GM23338 (cell line): ENCODE results near the gene INPP5D. TPM values are rescaled to one million over a fixed set of nuclear protein-coding genes. Genes with fewer than 3 reads are reported as not detected.

Source experiments
- ATAC-seq: fragments of 200-7000 bp; cut with Tn5 transposase; 3 replicates; pipeline ENCODE4 v1.9.1; 2020
- DNase-seq: peaks from one replicate; pipeline ENCODE4 v3.0.0-alpha.2; 2015; ENCODE audit warnings: low spot score
- H2AFZ ChIP-seq: fragments of 200-600 bp; sonication (generic); 2 replicates; pipeline ENCODE4 v1.8.0; 2016; ENCODE audit warnings: antibody characterized with exemption, mild to moderate bottlenecking, moderate library complexity
- H3F3A ChIP-seq: fragments of 200-600 bp; sonication (generic); replicated peaks from 2 replicates; pipeline ENCODE4 v1.8.0; 2017; ENCODE audit warnings: antibody characterized with exemption, mixed run types, low read depth
- H3K27ac ChIP-seq: fragments of 200-600 bp; sonication (generic); 2 replicates; pipeline ENCODE4 v1.6.1; 2016; ENCODE audit warnings: low read depth
- H3K27me3 ChIP-seq: fragments of 200-600 bp; sonication (generic); 2 replicates; pipeline ENCODE4 v1.8.0; 2016; ENCODE audit warnings: mild to moderate bottlenecking, mixed run types, moderate library complexity; ENCODE audit not compliant: insufficient read depth
- H3K36me3 ChIP-seq: fragments of 200-600 bp; sonication (generic); 2 replicates; pipeline ENCODE4 v1.8.0; 2016; ENCODE audit warnings: mild to moderate bottlenecking; ENCODE audit not compliant: insufficient read depth
- H3K4me1 ChIP-seq: fragments of 200-600 bp; sonication (generic); 2 replicates; pipeline ENCODE4 v1.8.0; 2016; ENCODE audit warnings: mild to moderate bottlenecking, moderate library complexity; ENCODE audit not compliant: insufficient read depth
- H3K4me2 ChIP-seq: fragments of 200-600 bp; sonication (generic); 2 replicates; pipeline ENCODE4 v1.7.1; 2017; ENCODE audit warnings: mixed run types
- H3K4me3 ChIP-seq: fragments of 200-600 bp; sonication (generic); 2 replicates; pipeline ENCODE4 v1.6.1; 2016; ENCODE audit warnings: mixed run types
- H3K79me2 ChIP-seq: fragments of 200-600 bp; sonication (generic); replicated peaks from 2 replicates; pipeline ENCODE4 v1.8.0; 2017; ENCODE audit warnings: mild to moderate bottlenecking; ENCODE audit not compliant: insufficient read depth
- H3K9me2 ChIP-seq: fragments of 200-600 bp; sonication (generic); 2 replicates; pipeline ENCODE4 v1.8.0; 2017; ENCODE audit not compliant: insufficient read depth
- H4K20me1 ChIP-seq: fragments of 200-600 bp; sonication (generic); replicated peaks from 2 replicates; pipeline ENCODE4 v1.8.0; 2017; ENCODE audit warnings: mild to moderate bottlenecking; ENCODE audit not compliant: insufficient read depth
- H3K27ac Mint-ChIP-seq: 2 replicates; pipeline ENCODE4 v1.8.0; 2020; ENCODE audit warnings: inconsistent platforms, mild to moderate bottlenecking, moderate library complexity, mixed read lengths
- H3K27me3 Mint-ChIP-seq: 3 replicates; pipeline ENCODE4 v1.8.0; 2022; ENCODE audit warnings: low read depth, mild to moderate bottlenecking, moderate library complexity, mixed read lengths, inconsistent platforms; ENCODE audit not compliant: insufficient read depth, poor library complexity
- H3K36me3 Mint-ChIP-seq: 3 replicates; pipeline ENCODE4 v1.8.0; 2021; ENCODE audit warnings: low read depth, mild to moderate bottlenecking, inconsistent platforms, moderate library complexity, mixed read lengths
- H3K4me1 Mint-ChIP-seq: 3 replicates; pipeline ENCODE4 v1.8.0; 2020; ENCODE audit warnings: mild to moderate bottlenecking, inconsistent platforms, mixed read lengths
- H3K4me3 Mint-ChIP-seq: 3 replicates; pipeline ENCODE4 v1.8.0; 2021; ENCODE audit warnings: moderate library complexity, mild to moderate bottlenecking, inconsistent platforms, mixed read lengths
- H3K9me3 Mint-ChIP-seq: 3 replicates; pipeline ENCODE4 v1.8.0; 2020; ENCODE audit warnings: moderate library complexity, mild to moderate bottlenecking, inconsistent platforms, mixed read lengths
- EZH2 ChIP-seq: fragments of 200-600 bp; sonication (generic); IDR thresholded peaks from one replicate; pipeline ENCODE4 v1.8.0; 2017; ENCODE audit warnings: antibody characterized with exemption, mild to moderate bottlenecking, low read depth; ENCODE audit not compliant: unreplicated experiment
- EZH2phosphoT487 ChIP-seq: fragments of 200-600 bp; sonication (generic); IDR thresholded peaks from one replicate; pipeline ENCODE4 v1.8.1; 2018; ENCODE audit warnings: antibody characterized with exemption; ENCODE audit not compliant: unreplicated experiment
- POLR2AphosphoS5 ChIP-seq: IDR thresholded peaks from 2 replicates; pipeline ENCODE4 v1.6.1; 2016; ENCODE audit warnings: antibody characterized with exemption, low read depth
- ZNF331 ChIP-seq: fragments of 250-450 bp; sonication (Bioruptor Pico); IDR thresholded peaks from 2 replicates; pipeline ENCODE4 v1.5.0; 2020; ENCODE audit warnings: low read depth, mild to moderate bottlenecking, moderate library complexity
- polyA plus RNA-seq: library from polyadenylated mRNA; unstranded; fragments of >200 nt; fragmentation: Nextera tagmentation; extraction: Ambion mirVana; gene quantifications from 2 replicates; pipeline ENCODE4 v1.2.1, GENCODE V29; 2016
- total RNA-seq: library from RNA; depleted of rRNA; stranded (reverse); fragments of >200 nt; shearing (Covaris generic); gene quantifications from 2 replicates; pipeline ENCODE4 v1.2.3, GENCODE V29; 2014
- TF ChIP-seq, protein P1 (sequence below): fragments of 250-450 bp; sonication (Bioruptor Pico); IDR thresholded peaks from 2 replicates; pipeline ENCODE4 v1.5.0; 2020; ENCODE audit warnings: mild to moderate bottlenecking, moderate library complexity
- TF ChIP-seq, protein P2 (sequence below): IDR thresholded peaks from 2 replicates; pipeline ENCODE4 v1.6.1; 2016; ENCODE audit warnings: antibody characterized with exemption
- TF ChIP-seq, protein P3 (sequence below): IDR thresholded peaks from one replicate; pipeline ENCODE4 v1.6.1; 2018; ENCODE audit warnings: antibody characterized with exemption; ENCODE audit not compliant: unreplicated experiment

Gene INPP5D
- total and polyA plus RNA-seq, 2 experiments from 2014 or later, result 6.6 to 8.3 TPM

DNA sequence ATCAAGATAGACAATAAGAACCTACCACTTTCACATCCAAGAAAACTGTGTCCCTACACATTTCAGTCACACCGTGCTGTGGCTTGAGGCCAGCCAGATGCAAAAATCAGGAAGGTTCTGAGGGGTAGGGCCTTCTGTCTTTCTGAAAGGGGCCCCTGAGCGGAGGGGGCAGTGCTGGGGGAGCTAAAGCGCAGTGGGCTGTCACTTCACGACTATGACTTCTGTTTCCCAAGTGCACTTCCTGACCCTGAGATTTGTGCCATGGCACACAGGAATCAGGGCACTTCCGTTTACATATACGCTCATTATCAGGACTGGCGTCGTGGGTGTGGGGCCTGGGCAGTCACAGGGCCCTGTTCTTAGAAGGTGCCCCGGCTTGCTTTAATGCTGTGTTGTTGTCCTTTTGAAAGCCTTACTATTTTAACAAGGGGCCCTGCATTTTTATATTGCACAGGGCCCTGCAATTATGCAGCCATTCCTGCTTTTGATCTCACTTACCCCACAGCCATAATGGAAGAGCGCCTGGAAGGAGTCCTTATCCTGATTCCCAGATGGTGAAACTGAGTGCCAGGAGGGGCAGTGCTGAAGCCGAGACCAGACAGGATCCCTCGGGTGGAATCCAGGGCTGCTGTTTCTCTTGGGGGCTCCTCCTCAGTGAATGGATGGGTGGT is 47.7 kb upstream of the INPP5D start (continued):
- TF ChIP-seq, protein P1, sequence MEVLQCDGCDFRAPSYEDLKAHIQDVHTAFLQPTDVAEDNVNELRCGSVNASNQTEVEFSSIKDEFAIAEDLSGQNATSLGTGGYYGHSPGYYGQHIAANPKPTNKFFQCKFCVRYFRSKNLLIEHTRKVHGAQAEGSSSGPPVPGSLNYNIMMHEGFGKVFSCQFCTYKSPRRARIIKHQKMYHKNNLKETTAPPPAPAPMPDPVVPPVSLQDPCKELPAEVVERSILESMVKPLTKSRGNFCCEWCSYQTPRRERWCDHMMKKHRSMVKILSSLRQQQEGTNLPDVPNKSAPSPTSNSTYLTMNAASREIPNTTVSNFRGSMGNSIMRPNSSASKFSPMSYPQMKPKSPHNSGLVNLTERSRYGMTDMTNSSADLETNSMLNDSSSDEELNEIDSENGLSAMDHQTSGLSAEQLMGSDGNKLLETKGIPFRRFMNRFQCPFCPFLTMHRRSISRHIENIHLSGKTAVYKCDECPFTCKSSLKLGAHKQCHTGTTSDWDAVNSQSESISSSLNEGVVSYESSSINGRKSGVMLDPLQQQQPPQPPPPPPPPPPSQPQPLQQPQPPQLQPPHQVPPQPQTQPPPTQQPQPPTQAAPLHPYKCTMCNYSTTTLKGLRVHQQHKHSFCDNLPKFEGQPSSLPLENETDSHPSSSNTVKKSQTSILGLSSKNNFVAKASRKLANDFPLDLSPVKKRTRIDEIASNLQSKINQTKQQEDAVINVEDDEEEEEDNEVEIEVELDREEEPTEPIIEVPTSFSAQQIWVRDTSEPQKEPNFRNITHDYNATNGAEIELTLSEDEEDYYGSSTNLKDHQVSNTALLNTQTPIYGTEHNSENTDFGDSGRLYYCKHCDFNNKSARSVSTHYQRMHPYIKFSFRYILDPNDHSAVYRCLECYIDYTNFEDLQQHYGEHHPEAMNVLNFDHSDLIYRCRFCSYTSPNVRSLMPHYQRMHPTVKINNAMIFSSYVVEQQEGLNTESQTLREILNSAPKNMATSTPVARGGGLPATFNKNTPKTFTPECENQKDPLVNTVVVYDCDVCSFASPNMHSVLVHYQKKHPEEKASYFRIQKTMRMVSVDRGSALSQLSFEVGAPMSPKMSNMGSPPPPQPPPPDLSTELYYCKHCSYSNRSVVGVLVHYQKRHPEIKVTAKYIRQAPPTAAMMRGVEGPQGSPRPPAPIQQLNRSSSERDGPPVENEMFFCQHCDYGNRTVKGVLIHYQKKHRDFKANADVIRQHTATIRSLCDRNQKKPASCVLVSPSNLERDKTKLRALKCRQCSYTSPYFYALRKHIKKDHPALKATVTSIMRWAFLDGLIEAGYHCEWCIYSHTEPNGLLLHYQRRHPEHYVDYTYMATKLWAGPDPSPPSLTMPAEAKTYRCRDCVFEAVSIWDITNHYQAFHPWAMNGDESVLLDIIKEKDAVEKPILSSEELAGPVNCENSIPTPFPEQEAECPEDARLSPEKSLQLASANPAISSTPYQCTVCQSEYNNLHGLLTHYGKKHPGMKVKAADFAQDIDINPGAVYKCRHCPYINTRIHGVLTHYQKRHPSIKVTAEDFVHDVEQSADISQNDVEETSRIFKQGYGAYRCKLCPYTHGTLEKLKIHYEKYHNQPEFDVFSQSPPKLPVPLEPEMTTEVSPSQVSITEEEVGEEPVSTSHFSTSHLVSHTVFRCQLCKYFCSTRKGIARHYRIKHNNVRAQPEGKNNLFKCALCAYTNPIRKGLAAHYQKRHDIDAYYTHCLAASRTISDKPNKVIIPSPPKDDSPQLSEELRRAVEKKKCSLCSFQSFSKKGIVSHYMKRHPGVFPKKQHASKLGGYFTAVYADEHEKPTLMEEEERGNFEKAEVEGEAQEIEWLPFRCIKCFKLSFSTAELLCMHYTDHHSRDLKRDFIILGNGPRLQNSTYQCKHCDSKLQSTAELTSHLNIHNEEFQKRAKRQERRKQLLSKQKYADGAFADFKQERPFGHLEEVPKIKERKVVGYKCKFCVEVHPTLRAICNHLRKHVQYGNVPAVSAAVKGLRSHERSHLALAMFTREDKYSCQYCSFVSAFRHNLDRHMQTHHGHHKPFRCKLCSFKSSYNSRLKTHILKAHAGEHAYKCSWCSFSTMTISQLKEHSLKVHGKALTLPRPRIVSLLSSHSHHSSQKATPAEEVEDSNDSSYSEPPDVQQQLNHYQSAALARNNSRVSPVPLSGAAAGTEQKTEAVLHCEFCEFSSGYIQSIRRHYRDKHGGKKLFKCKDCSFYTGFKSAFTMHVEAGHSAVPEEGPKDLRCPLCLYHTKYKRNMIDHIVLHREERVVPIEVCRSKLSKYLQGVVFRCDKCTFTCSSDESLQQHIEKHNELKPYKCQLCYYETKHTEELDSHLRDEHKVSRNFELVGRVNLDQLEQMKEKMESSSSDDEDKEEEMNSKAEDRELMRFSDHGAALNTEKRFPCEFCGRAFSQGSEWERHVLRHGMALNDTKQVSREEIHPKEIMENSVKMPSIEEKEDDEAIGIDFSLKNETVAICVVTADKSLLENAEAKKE (CRISPR knock-in tag), result no peak
- TF ChIP-seq ZNF331 (CRISPR knock-in tag) (no peak), EZH2phosphoT487 (no peak), EZH2 (no peak)
- TF ChIP-seq, protein P2, sequence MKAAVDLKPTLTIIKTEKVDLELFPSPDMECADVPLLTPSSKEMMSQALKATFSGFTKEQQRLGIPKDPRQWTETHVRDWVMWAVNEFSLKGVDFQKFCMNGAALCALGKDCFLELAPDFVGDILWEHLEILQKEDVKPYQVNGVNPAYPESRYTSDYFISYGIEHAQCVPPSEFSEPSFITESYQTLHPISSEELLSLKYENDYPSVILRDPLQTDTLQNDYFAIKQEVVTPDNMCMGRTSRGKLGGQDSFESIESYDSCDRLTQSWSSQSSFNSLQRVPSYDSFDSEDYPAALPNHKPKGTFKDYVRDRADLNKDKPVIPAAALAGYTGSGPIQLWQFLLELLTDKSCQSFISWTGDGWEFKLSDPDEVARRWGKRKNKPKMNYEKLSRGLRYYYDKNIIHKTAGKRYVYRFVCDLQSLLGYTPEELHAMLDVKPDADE, result no peak

DNA sequence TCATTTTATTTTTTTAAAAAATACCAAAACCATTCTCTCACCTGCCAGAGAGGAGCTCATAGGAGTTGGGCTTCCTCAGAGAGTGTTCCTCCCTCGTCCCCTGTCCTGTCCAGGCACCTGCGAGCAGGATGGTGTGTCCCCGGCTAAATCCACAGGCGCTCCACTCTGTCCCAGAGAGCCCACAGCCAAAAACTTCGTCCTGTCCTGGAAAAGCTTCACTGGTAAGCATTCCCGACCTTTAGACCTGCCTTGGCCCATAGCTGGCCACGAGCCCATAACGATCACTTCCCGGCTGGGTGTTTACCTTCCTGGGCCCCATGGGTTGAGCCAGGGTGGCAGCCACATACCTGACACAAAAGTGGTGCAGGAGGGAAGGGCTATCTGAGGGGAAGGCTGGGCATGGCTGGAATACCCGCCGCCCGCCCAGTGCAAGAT is 47.1 kb upstream of the INPP5D start, which contains the start of gene NGEF:
Gene NGEF (minus strand): TSS at position 230 of the 435 bp plus-strand sequence. CDS start 38,366 bp downstream, outside the sequence.
- no peaks in the 10 kb centered on the region for H3K27me3 ChIP-seq
- Mint-ChIP-seq H3K4me1 (no peaks in the 10 kb centered on the region), H3K36me3 (no peaks in the 10 kb centered on the region), H3K27ac (no peak within 1 kb of the TSS), H3K4me3 (no peak within 1 kb of the TSS), H3K9me3 (no peaks in the 10 kb centered on the region), H3K27me3 (peaks cover 7% of the 10 kb centered on the region)
- H3K27ac ChIP-seq, result no peak within 1 kb of the TSS
- H3K36me3 ChIP-seq, result no peaks in the 10 kb centered on the region
- no peaks in the 10 kb centered on the region for H4K20me1 ChIP-seq
- ATAC-seq (no peak), DNase-seq (no peak)
- H2AFZ ChIP-seq, result no peak within 1 kb of the TSS
- no peaks in the 10 kb centered on the region for H3K4me1 ChIP-seq
- H3K4me2 ChIP-seq, result no peak within 1 kb of the TSS
- H3K79me2 ChIP-seq, result no peaks in the 10 kb centered on the region
- no peaks in the 10 kb centered on the region for H3K9me2 ChIP-seq
- H3K4me3 ChIP-seq, result no peak within 1 kb of the TSS
- no peaks in the 10 kb centered on the region for H3F3A ChIP-seq
- TF ChIP-seq ZNF331 (CRISPR knock-in tag), result no peak
- no peak for TF ChIP-seq EZH2
- TF ChIP-seq, protein P3, sequence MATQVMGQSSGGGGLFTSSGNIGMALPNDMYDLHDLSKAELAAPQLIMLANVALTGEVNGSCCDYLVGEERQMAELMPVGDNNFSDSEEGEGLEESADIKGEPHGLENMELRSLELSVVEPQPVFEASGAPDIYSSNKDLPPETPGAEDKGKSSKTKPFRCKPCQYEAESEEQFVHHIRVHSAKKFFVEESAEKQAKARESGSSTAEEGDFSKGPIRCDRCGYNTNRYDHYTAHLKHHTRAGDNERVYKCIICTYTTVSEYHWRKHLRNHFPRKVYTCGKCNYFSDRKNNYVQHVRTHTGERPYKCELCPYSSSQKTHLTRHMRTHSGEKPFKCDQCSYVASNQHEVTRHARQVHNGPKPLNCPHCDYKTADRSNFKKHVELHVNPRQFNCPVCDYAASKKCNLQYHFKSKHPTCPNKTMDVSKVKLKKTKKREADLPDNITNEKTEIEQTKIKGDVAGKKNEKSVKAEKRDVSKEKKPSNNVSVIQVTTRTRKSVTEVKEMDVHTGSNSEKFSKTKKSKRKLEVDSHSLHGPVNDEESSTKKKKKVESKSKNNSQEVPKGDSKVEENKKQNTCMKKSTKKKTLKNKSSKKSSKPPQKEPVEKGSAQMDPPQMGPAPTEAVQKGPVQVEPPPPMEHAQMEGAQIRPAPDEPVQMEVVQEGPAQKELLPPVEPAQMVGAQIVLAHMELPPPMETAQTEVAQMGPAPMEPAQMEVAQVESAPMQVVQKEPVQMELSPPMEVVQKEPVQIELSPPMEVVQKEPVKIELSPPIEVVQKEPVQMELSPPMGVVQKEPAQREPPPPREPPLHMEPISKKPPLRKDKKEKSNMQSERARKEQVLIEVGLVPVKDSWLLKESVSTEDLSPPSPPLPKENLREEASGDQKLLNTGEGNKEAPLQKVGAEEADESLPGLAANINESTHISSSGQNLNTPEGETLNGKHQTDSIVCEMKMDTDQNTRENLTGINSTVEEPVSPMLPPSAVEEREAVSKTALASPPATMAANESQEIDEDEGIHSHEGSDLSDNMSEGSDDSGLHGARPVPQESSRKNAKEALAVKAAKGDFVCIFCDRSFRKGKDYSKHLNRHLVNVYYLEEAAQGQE, result no peak
- TF ChIP-seq POLR2AphosphoS5, result no peak
